Duodenal mucosa (tissue), 2 donors: ENCODE data around the gene LRRC74A.

Experiments used
- H3K27ac ChIP-seq: one replicate; pipeline ENCODE4 v1.7.0; 2013; ENCODE audit warnings: low read depth, low read length
- H3K27me3 ChIP-seq, 2 donors: one replicate each; pipeline ENCODE4 v1.7.0; 2013; ENCODE audit warnings: low read length in 2 of 2, control low read depth in 1 of 2; ENCODE audit not compliant: insufficient read depth in 2 of 2, control insufficient read depth in 1 of 2
- H3K36me3 ChIP-seq, 2 donors: one replicate each; pipeline ENCODE4 v1.7.0; 2013; ENCODE audit warnings: low read length in 2 of 2, control low read depth in 1 of 2; ENCODE audit not compliant: insufficient read depth in 2 of 2, control insufficient read depth in 1 of 2
- H3K4me1 ChIP-seq, 2 donors: one replicate each; pipeline ENCODE4 v1.7.0; 2013; ENCODE audit warnings: low read length in 2 of 2, control low read depth in 1 of 2; ENCODE audit not compliant: insufficient read depth in 2 of 2, control insufficient read depth in 1 of 2
- H3K4me3 ChIP-seq, 2 donors: one replicate each; pipeline ENCODE4 v1.7.0; 2013; ENCODE audit warnings: low read length in 2 of 2, low read depth in 1 of 2
- H3K9ac ChIP-seq, 2 donors: one replicate each; pipeline ENCODE4 v1.7.0; 2013; ENCODE audit warnings: low read length in 2 of 2, low read depth in 1 of 2
- H3K9me3 ChIP-seq, 2 donors: one replicate each; pipeline ENCODE4 v1.7.0; 2013; ENCODE audit warnings: low read length in 2 of 2, control low read depth in 1 of 2; ENCODE audit not compliant: control insufficient read depth in 1 of 2

LRRC74A gene

DNA sequence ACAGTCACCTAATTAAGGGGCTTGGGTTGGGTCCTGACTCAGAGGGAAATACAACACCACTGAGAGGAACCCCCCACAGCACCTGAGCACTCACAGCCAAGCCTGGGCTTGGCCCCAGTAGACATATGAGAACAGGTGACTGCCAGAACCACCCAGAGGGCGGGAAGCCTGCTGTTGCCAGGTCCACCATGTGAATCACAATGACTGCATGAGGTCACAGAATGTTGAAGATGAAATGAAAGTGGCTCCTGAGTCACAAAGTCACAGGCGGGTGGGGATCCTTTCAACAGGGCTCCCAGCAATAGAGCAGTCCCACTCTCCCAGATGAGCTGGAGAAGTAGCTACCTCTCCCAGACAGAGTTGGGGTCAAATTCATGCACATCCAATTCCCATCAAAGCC, at the start of gene LRRC74A:
TSS of gene LRRC74A (plus strand) at position 287 of the 400 bp plus-strand sequence. CDS start 290 bp downstream, outside the sequence.
- Histone ChIP-seq H3K9ac (no peak within 1 kb of the TSS), H3K4me1 (peaks cover 6 to 12% of the 10 kb centered on the region in 2 donors), H3K27me3 (no peaks in the 10 kb centered on the region), H3K36me3 (no peaks in the 10 kb centered on the region), H3K27ac (no peak within 1 kb of the TSS), H3K4me3 (no peak within 1 kb of the TSS), H3K9me3 (no peaks in the 10 kb centered on the region)

DNA sequence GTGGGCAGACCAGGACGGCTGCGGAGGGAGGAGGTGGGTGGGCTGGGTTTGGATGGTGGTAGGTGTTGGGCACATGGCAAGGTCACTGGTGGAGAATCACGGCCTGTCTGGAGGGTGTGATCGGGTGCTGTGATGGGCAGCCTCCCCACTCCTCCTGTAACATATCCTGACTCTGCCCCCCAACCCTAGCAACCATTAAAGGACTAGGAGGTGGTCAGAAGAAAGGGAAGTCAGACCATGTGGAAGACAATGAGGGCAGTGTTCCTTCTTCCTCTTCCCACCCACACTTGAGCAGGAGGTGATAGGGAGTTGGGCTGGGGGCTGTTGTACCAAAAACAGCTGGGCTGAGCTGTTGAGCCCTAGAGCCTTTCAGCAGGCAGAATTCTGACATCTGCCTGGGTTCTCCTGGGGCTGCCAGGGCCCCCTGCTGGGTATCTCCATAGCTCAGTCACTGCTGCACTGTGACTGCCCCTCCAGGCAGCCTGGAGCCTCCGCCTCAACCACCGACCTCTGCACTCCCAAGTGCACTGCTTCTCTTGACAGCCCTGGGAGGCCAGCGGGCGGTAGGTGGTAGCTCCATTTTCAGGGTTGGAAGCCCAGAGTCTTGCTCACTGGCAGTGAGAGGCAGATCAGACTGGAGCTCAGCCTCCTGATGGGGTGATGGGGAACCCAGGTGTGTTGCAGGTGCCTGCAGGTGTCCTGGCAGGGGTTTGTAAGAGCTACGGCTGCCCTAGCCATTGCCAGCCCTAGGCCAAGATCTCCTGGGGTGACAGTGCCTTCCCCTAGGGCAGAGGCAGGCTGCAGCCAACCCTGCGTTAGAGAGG, 49.6 kb upstream of the LRRC74A start:
- no peak overlapping the region for H3K27ac ChIP-seq
- no peak overlapping the region for H3K4me3 ChIP-seq
- H3K27me3 ChIP-seq = no peaks in the 10 kb centered on the region
- H3K36me3 ChIP-seq = peaks cover 4 to 9% of the 10 kb centered on the region in 2 donors
- no peaks in the 10 kb centered on the region for H3K9me3 ChIP-seq
- H3K4me1 ChIP-seq = peaks cover 20 to 24% of the 10 kb centered on the region in 2 donors
- H3K9ac ChIP-seq = no peak overlapping the region

DNA sequence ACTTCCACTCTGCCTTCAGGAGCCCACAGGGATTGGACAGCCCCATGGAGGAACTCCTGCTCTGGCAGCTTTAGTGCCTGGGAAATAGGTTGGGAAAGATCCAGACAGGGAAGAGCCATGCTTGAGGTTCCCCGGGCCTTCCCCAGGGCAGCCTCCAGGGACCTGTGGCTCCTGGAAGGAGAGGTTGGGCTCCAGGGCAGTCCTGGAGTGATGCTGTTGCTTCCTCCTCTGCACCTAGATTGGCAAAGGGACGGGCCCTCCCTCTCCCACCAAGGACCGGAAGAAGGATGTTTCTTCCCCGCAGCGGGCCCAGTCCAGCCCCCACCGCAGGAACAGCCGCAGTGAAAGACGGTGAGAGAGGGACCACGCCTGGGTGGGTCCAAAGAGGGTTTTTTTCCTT, 48.5 kb upstream of the LRRC74A start:
- Histone ChIP-seq H3K4me3 (no peak overlapping the region), H3K36me3 (peaks cover 4 to 19% of the 10 kb centered on the region in 2 donors), H3K9ac (no peak overlapping the region), H3K27ac (no peak overlapping the region), H3K27me3 (no peaks in the 10 kb centered on the region), H3K9me3 (no peaks in the 10 kb centered on the region), H3K4me1 (peaks cover 23 to 29% of the 10 kb centered on the region in 2 donors)

DNA sequence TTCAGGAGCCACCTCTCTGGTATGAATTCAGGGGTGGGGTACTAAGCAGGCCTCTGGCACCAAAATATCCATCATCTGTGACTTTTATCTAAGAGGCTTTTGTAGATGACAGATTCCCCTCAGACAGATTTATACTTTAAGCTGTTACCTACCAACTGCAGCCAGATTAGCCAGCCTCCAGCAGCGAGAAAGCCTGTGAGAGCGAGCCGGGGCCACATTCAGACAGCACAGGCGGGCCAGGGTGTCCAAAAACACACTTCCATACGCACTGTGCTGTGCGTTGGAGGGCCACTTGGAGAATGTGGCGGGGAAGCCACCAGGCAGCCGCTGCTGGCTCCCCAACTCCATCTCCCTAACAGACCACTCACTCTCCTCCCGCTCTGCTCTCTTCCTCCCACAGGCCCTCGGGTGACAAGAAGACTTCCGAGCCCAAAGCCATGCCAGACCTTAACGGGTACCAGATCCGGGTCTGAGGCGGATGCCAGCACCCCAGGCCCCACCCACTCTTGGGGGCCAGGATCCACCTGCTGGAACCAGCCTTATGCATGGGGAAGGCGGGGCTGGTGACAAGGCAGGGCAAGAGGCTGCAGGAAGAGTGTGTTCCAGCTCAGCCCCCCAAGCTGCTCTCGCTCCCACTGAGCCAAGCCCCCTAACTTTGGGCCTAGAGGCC, 47.5 kb upstream of the LRRC74A start:
- Histone ChIP-seq H3K27me3 (no peaks in the 10 kb centered on the region), H3K4me3 (no peak overlapping the region), H3K27ac (no peak overlapping the region), H3K36me3 (peaks cover 4 to 19% of the 10 kb centered on the region in 2 donors), H3K4me1 (peaks cover 20 to 27% of the 10 kb centered on the region in 2 donors), H3K9ac (no peak overlapping the region), H3K9me3 (no peaks in the 10 kb centered on the region)

DNA sequence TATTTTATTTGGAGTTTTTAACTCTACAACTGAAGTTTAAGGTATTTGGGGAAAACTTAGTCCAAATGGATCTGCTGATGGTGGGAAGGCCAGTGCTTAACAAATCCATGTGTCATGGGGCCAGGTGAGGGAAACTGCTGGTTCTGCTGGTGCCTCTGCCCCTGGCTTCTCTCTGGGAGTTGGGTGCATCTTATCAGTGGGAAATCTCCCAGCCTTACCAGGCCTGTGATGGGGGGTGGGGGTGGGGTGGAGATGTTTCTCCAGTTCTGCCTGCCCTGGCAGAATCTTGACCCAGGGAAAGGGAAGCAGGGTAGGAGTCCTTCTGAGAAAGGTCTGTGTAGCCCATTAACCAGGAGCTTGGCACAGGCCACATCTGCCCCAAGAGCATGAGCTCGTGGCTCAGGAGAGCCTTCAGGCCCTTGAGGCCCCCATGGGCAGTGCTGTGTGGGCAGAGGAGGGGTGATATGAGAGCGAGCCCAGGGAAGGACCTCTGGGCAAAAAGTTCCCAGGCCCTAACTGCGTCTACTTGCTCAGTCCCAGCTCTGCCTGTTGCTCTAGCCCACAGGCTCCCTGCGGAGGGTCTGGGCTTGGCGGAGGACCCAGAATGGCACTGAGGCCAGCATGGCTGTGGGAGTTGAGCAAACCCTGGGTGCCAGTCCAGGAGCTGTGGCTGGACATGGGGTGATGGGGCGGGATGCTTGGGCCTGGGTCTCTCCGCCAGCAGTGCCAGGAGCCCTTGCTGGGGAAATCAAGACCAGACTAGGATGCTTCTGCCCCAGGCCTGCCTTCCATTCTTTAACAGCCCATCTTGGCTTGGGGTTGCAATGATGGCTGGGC, 46.8 kb upstream of the LRRC74A start:
- Histone ChIP-seq H3K27ac (no peak overlapping the region), H3K9ac (no peak overlapping the region), H3K9me3 (no peaks in the 10 kb centered on the region), H3K4me1 (peaks cover 13 to 27% of the 10 kb centered on the region in 2 donors), H3K4me3 (no peak overlapping the region), H3K27me3 (no peaks in the 10 kb centered on the region), H3K36me3 (peaks cover 4 to 22% of the 10 kb centered on the region in 2 donors)

DNA sequence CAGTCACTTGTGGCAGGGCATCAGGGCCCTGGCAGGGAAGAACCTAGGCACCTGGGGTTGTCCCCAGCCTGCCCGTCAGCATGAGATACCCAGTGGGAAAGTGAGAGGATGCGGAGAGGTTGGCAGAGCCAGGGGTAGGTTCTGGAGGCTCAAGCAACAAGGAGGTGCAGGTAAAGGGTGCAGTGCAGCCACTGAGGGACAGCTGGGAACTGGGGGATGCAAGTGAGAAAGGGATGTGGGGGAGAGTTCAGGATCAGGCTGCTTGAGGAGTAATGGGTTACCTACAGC, 46.2 kb upstream of the LRRC74A start:
- Histone ChIP-seq H3K36me3 (peaks cover 4 to 26% of the 10 kb centered on the region in 2 donors), H3K4me1 (peaks cover 13 to 27% of the 10 kb centered on the region in 2 donors), H3K9ac (no peak overlapping the region), H3K4me3 (no peak overlapping the region), H3K9me3 (no peaks in the 10 kb centered on the region), H3K27ac (no peak overlapping the region), H3K27me3 (no peaks in the 10 kb centered on the region)

DNA sequence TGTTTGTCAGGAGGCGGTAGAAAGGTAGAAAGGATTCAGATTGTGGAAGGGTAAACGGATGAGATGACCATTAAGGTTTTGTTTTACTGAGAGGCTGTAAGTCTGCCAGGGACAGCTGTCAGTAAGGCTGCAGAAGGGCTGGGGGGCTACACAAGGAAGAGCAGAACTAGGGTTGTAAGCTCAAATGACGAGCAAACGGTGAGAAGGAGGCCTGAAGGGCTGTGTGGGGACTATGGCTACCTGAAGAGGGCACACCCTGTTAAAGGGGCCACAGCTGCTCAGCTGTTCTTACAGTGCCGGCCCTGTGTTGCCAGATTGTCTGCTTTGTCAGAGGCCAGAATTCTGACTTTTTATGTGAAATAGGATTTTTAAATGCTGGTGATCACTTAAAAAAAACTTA, 45.8 kb upstream of the LRRC74A start:
- Histone ChIP-seq H3K9ac (no peak overlapping the region), H3K9me3 (no peaks in the 10 kb centered on the region), H3K27ac (no peak overlapping the region), H3K27me3 (no peaks in the 10 kb centered on the region), H3K4me3 (no peak overlapping the region), H3K4me1 (peaks cover 13 to 27% of the 10 kb centered on the region in 2 donors), H3K36me3 (peaks cover 4 to 26% of the 10 kb centered on the region in 2 donors)

DNA sequence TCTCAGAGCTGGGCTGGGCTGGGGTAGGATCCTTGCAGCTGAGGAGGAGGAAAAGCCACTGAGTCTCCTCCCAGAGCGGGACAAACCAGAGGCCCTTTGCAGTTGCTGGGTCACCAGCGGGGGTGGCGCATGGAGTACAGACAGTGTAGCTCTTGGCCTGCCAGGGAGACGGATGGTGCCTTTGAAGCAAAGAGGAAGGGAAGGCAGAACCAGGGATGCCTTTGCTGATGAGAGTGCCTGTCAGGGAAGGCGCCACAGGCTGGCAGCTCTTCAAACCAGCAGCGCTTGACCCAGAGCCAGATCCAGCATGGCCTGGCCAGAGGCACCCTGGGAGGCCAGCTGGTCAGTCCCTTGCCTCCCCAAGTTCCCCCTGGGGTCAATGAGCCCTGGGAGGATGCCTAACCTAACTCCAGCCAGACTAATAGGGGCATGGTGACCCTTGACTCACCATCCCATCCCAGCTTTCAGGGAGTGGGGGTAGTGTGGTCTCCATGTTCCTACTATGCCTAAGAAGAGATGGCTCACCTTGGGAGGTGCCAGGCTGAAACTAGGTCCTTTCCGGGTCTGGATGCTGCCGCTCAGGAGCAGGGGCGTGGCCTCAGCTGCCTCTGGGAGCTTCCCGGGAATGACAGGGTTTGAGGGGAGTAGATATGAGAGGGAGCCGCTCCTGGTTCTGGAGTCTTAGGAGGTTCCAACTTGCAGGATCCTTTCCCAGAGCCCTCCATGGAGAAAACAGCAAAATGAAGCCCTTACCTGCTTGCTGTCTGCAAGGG, 45.1 kb upstream of the LRRC74A start:
- Histone ChIP-seq H3K27ac (no peak overlapping the region), H3K4me1 (peaks cover 13 to 27% of the 10 kb centered on the region in 2 donors), H3K27me3 (no peaks in the 10 kb centered on the region), H3K36me3 (peaks cover 8 to 26% of the 10 kb centered on the region in 2 donors), H3K9ac (no peak overlapping the region), H3K4me3 (no peak overlapping the region), H3K9me3 (no peaks in the 10 kb centered on the region)

DNA sequence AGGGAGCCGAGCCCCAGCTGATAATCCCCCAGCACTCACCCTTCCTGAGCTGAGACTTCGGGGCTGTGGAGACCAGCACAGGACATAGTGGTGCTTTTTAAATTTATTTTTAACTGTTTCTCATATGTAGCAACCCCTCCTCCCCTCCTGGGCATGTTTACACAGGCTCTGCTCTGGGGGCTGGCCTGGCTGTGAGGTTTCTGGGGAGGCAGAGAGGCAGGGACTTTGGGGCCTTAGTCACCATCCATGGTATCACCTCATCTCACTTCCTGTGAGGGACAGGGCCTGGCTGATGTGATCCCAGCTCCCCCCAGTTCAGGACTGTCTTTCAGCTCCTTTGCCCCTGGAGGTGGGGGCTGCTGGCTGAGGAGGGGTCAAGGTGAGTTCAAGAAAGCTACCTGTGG, 44.6 kb upstream of the LRRC74A start:
- no peaks in the 10 kb centered on the region for H3K27me3 ChIP-seq
- no peak overlapping the region for H3K27ac ChIP-seq
- H3K36me3 ChIP-seq = peaks cover 8 to 28% of the 10 kb centered on the region in 2 donors
- no peaks in the 10 kb centered on the region for H3K9me3 ChIP-seq
- H3K9ac ChIP-seq = no peak overlapping the region
- peaks cover 13 to 23% of the 10 kb centered on the region in 2 donors for H3K4me1 ChIP-seq
- no peak overlapping the region for H3K4me3 ChIP-seq
